ENCODE data around the gene LHFPL2. TPM values are rescaled to one million over a fixed set of nuclear protein-coding genes. Genes with fewer than 3 reads are reported as not detected.
A peak's percentile ranks its signal among the peaks of the same experiment; 100 is the strongest.

LHFPL2 gene
- total and polyA plus RNA-seq, 2 of the 4 experiments (the other 2 are of a cell fraction), result 6.5 to 11.3 TPM

DNA sequence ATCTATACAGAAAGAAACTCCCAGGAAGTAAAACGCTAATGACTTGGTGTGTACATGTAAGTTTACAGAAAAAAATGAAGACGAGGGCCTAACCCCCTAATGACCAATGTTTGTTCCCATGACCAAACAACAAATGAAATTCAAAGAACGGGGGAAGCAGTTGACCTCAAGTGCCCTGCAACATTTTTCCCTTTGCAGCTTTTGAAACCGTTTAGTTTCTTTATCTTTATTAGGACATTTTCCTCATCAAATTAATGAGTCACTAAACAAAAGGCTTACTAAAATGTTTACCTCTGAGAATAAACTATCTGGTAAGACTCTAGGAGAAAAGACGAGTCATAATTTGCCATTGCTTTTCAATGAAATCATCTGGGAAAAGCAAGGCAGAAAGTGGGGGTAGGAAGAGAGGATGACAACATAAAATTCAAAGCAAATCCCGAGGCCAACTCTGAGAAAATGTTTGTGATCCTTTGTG lies 57.4 kb downstream of the LHFPL2 start:
- dilution Hi-C loops (cut with HindIII; ENCODE audit: low sequenced_read_pairs, unreplicated experiment) (no loop called here), intact Hi-C loops (cut with micrococcal nuclease) (loop anchor here (5.0 kb wide), 2 partner anchors 56 to 84 kb away; partner anchors contain the start of gene LHFPL2), in situ Hi-C loops (cut with MboI; ENCODE audit: low sequenced_read_pairs) (loop anchor here (10.0 kb wide), 1 partner anchor 86 kb away; no protein-coding TSS in a partner anchor)
- Histone ChIP-seq H3K9me1 (ENCODE audit: insufficient read depth, low read length) (peaks cover 35% of the 10 kb centered on the region), H3K56ac (ENCODE audit: extremely low read depth, insufficient read depth, low read length) (peak overlapping the region; percentile 89), H2BK20ac (ENCODE audit: low read depth, low read length) (peak overlapping the region; percentile 98), H3K18ac (ENCODE audit: low read depth, low read length) (peak overlapping the region; percentile 99), H3K14ac (replicated peaks; ENCODE audit: low read depth, low read length) (peak overlapping the region; percentile 96), H4K8ac (ENCODE audit: low read depth in 2 of 2, low read length in 2 of 2) (peak overlapping the region; percentile 90 to 92), H3K23ac (ENCODE audit: low read depth, low read length) (peak overlapping the region; percentile 89), H2AFZ (replicated peaks; ENCODE audit: low read length, poor library complexity) (no peak overlapping the region), H2AK9ac (replicated peaks; ENCODE audit: low read depth, low read length, poor library complexity) (no peak overlapping the region), H4K5ac (ENCODE audit: low read depth, low read length) (peak overlapping the region; percentile 94; the same call in 1 of the 2 replicates), H2BK15ac (ENCODE audit: low read depth, low read length) (peak overlapping the region; percentile 92), H2BK5ac (ENCODE audit: low read depth, low read length, poor library complexity, severe bottlenecking) (peak overlapping the region; percentile 94), H3K27ac (ENCODE audit: insufficient read depth, low read length) (peak overlapping the region; percentile 94), H4K91ac (ENCODE audit: insufficient read depth, low read depth, low read length) (peak overlapping the region; percentile 96), H3K9ac (ENCODE audit: low read depth, low read length) (peak overlapping the region; percentile 51), H3K9me3 (ENCODE audit: control insufficient read depth, insufficient read depth, low read length) (no peaks in the 10 kb centered on the region), H3K79me1 (ENCODE audit: low read depth in 1 of 2, low read length in 2 of 2) (peaks cover 43 to 70% of the 10 kb centered on the region in 2 experiments), H3K4me1 (ENCODE audit: control insufficient read depth, insufficient read depth, low read length) (peaks cover 44% of the 10 kb centered on the region), H3K4ac (ENCODE audit: low read depth, low read length) (peak overlapping the region; percentile 97), H2BK120ac (ENCODE audit: low read depth, low read length) (peak overlapping the region; percentile 97), H3K36me3 (ENCODE audit: control insufficient read depth, insufficient read depth, low read length) (peaks cover 7% of the 10 kb centered on the region), H4K20me1 (ENCODE audit: insufficient read depth, low read length) (peaks cover under 1% of the 10 kb centered on the region; the same call in 1 of the 2 replicates), H3K27me3 (ENCODE audit: control insufficient read depth, insufficient read depth, low read length) (no peaks in the 10 kb centered on the region), H3K4me2 (ENCODE audit: low read depth, low read length) (peak overlapping the region; percentile 90), H3K4me3 (ENCODE audit: insufficient read depth, low read depth, low read length) (peak overlapping the region; percentile 23; the same call in 1 of the 2 replicates), H2AK5ac (ENCODE audit: low read depth, low read length) (peak overlapping the region; percentile 86; the same call in 1 of the 2 replicates)
- ATAC-seq (ENCODE audit: low read depth) (peak; percentile 67), DNase-seq (peak; percentile 96)
- ChIA-PET POLR2A (ENCODE audit: unreplicated experiment) (no interaction called here), CTCF (interaction anchor here (0.6 to 1.4 kb wide), 2 partner anchors 12 to 14 kb away, joined by 3 read pairs; no protein-coding TSS in a partner anchor)
- 0% methylated on average over 1 of the region's 6 CpGs; no CpG with 5 or more reads in 1 of the 2 experiments for WGBS, 2 experiments (ENCODE audit: extremely low coverage in 2 of 2, insufficient read length in 1 of 2)
- no TSS peak for BruUV-seq (replicated peaks)
- TF ChIP-seq RCOR1 (IDR thresholded peaks at IDR 0.05; ENCODE audit: insufficient replicate concordance, low read length) (no peak), MAZ (IDR thresholded peaks at IDR 0.05; ENCODE audit: borderline replicate concordance, low read depth, low read length) (0 out of 2 replicates have a peak, but pooled peaks have one; percentile 15), CEBPB (IDR thresholded peaks at IDR 0.05; ENCODE audit: low read depth, low read length) (peak; percentile 57), POLR2A (IDR thresholded peaks at IDR 0.05; ENCODE audit: low read depth, low read length) (no peak), BHLHE40 (IDR thresholded peaks at IDR 0.05; ENCODE audit: low read depth, low read length) (0 out of 2 replicates have a peak, but pooled peaks have one; percentile 33), RFX5 (IDR thresholded peaks at IDR 0.05; ENCODE audit: low read depth, low read length) (no peak), MXI1 (IDR thresholded peaks at IDR 0.05; ENCODE audit: borderline replicate concordance, low read depth, low read length) (no peak), CHD1 (IDR thresholded peaks at IDR 0.05; ENCODE audit: low read depth, low read length) (no peak), FOS (IDR thresholded peaks at IDR 0.05; ENCODE audit: low read depth, low read length) (peak; percentile 96), MAFK (IDR thresholded peaks at IDR 0.05; ENCODE audit: low read depth, low read length) (no peak), NFE2L2 (IDR thresholded peaks at IDR 0.05; ENCODE audit: low read depth, low read length) (peak; percentile 78), SMC3 (IDR thresholded peaks at IDR 0.05; ENCODE audit: low read depth, low read length) (no peak)
- TF ChIP-seq, protein P1, sequence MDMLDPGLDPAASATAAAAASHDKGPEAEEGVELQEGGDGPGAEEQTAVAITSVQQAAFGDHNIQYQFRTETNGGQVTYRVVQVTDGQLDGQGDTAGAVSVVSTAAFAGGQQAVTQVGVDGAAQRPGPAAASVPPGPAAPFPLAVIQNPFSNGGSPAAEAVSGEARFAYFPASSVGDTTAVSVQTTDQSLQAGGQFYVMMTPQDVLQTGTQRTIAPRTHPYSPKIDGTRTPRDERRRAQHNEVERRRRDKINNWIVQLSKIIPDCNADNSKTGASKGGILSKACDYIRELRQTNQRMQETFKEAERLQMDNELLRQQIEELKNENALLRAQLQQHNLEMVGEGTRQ (IDR thresholded peaks at IDR 0.05; ENCODE audit: low read depth, low read length), result no peak
- TF ChIP-seq, protein P2, sequence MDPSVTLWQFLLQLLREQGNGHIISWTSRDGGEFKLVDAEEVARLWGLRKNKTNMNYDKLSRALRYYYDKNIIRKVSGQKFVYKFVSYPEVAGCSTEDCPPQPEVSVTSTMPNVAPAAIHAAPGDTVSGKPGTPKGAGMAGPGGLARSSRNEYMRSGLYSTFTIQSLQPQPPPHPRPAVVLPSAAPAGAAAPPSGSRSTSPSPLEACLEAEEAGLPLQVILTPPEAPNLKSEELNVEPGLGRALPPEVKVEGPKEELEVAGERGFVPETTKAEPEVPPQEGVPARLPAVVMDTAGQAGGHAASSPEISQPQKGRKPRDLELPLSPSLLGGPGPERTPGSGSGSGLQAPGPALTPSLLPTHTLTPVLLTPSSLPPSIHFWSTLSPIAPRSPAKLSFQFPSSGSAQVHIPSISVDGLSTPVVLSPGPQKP (IDR thresholded peaks at IDR 0.05; ENCODE audit: borderline replicate concordance, low read depth, low read length), result no peak
- TF ChIP-seq, protein P3, sequence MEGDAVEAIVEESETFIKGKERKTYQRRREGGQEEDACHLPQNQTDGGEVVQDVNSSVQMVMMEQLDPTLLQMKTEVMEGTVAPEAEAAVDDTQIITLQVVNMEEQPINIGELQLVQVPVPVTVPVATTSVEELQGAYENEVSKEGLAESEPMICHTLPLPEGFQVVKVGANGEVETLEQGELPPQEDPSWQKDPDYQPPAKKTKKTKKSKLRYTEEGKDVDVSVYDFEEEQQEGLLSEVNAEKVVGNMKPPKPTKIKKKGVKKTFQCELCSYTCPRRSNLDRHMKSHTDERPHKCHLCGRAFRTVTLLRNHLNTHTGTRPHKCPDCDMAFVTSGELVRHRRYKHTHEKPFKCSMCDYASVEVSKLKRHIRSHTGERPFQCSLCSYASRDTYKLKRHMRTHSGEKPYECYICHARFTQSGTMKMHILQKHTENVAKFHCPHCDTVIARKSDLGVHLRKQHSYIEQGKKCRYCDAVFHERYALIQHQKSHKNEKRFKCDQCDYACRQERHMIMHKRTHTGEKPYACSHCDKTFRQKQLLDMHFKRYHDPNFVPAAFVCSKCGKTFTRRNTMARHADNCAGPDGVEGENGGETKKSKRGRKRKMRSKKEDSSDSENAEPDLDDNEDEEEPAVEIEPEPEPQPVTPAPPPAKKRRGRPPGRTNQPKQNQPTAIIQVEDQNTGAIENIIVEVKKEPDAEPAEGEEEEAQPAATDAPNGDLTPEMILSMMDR (conservative IDR thresholded peaks at IDR 0.05; ENCODE audit: low read depth, low read length), result no peak

Data from IMR-90 (cell line).